Loucy (cell line): Measurements from ENCODE around the gene SELENOI.

Experiments
- H2AFZ ChIP-seq: fragments of 200-600 bp; sonication (generic); 2 replicates; pipeline ENCODE4 v1.6.0; 2016; ENCODE audit warnings: antibody characterized with exemption, mild to moderate bottlenecking, low read length, moderate library complexity
- H3F3A ChIP-seq: fragments of 200-600 bp; 2 replicates; pipeline ENCODE4 v1.6.0; 2016; ENCODE audit warnings: antibody characterized with exemption, low read depth, mild to moderate bottlenecking
- H3K27me3 ChIP-seq: fragments of 200-600 bp; sonication (generic); 2 replicates; pipeline ENCODE4 v1.6.1; 2014; ENCODE audit warnings: low read length, mild to moderate bottlenecking; ENCODE audit not compliant: insufficient read depth, poor library complexity, severe bottlenecking
- H3K36me3 ChIP-seq: fragments of 200-600 bp; sonication (generic); 2 replicates; pipeline ENCODE4 v1.6.1; 2016; ENCODE audit warnings: low read length; ENCODE audit not compliant: insufficient read depth
- H3K4me1 ChIP-seq: fragments of 200-600 bp; sonication (generic); 2 replicates; pipeline ENCODE4 v1.5.1; 2014; ENCODE audit warnings: low read length, mild to moderate bottlenecking; ENCODE audit not compliant: insufficient read depth, poor library complexity, severe bottlenecking
- H3K4me2 ChIP-seq: fragments of 200-600 bp; sonication (generic); 2 replicates; pipeline ENCODE4 v1.6.0; 2014; ENCODE audit warnings: antibody characterized with exemption, low read length, low read depth, mild to moderate bottlenecking; ENCODE audit not compliant: poor library complexity, severe bottlenecking
- H3K4me3 ChIP-seq: fragments of 200-600 bp; sonication (generic); 2 replicates; pipeline ENCODE4 v1.5.1; 2014; ENCODE audit warnings: low read length, mild to moderate bottlenecking, mixed read lengths; ENCODE audit not compliant: poor library complexity, severe bottlenecking
- H3K79me2 ChIP-seq: fragments of 200-600 bp; sonication (generic); 2 replicates; pipeline ENCODE4 v1.6.1; 2014; ENCODE audit warnings: low read length; ENCODE audit not compliant: insufficient read depth
- H3K9ac ChIP-seq: fragments of 200-600 bp; sonication (generic); 2 replicates; pipeline ENCODE4 v1.6.0; 2014; ENCODE audit warnings: mild to moderate bottlenecking, low read depth, low read length, moderate library complexity; ENCODE audit not compliant: poor library complexity, severe bottlenecking
- H3K9me2 ChIP-seq: fragments of 200-600 bp; sonication (generic); replicated peaks from 2 replicates; pipeline ENCODE4 v1.6.1; 2016; ENCODE audit warnings: low read depth, low read length, mixed read lengths
- H3K9me3 ChIP-seq: fragments of 200-600 bp; sonication (generic); 2 replicates; pipeline ENCODE4 v1.6.1; 2014; ENCODE audit warnings: mild to moderate bottlenecking, antibody characterized with exemption, low read length, low read depth; ENCODE audit not compliant: insufficient read depth
- H4K20me1 ChIP-seq: fragments of 200-600 bp; sonication (generic); 2 replicates; pipeline ENCODE4 v1.6.0; 2014; ENCODE audit warnings: antibody characterized with exemption, low read length, mild to moderate bottlenecking; ENCODE audit not compliant: insufficient read depth, poor library complexity, severe bottlenecking
- CTCF ChIP-seq: fragments of 200-600 bp; sonication (generic); conservative IDR thresholded peaks from 2 replicates; pipeline ENCODE4 v1.5.1; 2014; ENCODE audit warnings: mild to moderate bottlenecking, antibody characterized with exemption, low read length
- EZH2phosphoT487 ChIP-seq: fragments of 200-600 bp; IDR thresholded peaks from 2 replicates; pipeline ENCODE4 v1.6.1; 2018; ENCODE audit warnings: antibody characterized with exemption, mild to moderate bottlenecking, moderate library complexity, borderline replicate concordance

The SELENOI gene

GRCh38 chr2:26363323-26363722 lies 17.4 kb downstream of the SELENOI start:
- Histone ChIP-seq H3K4me1 (peaks cover 12% of the 10 kb centered on the region), H3F3A (no peaks in the 10 kb centered on the region), H3K36me3 (peaks cover 37% of the 10 kb centered on the region; the same call in 1 of the 2 replicates), H3K9me3 (no peaks in the 10 kb centered on the region), H4K20me1 (peaks cover 36% of the 10 kb centered on the region), H3K4me3 (no peak overlapping the region), H2AFZ (no peak overlapping the region), H3K27me3 (no peaks in the 10 kb centered on the region), H3K9me2 (no peaks in the 10 kb centered on the region), H3K79me2 (peaks cover 71% of the 10 kb centered on the region), H3K4me2 (peak overlapping the region; percentile 15), H3K9ac (no peak overlapping the region)
- TF ChIP-seq EZH2phosphoT487 = no peak
- no peak for TF ChIP-seq CTCF

GRCh38 chr2:26363958-26364357 lies 18.0 kb downstream of the SELENOI start:
- Histone ChIP-seq H3K4me2 (no peak overlapping the region), H3K36me3 (peaks cover 44% of the 10 kb centered on the region; the same call in 1 of the 2 replicates), H4K20me1 (peaks cover 30% of the 10 kb centered on the region), H3K9me3 (no peaks in the 10 kb centered on the region), H3K27me3 (no peaks in the 10 kb centered on the region), H3K4me1 (peaks cover 12% of the 10 kb centered on the region), H3K4me3 (no peak overlapping the region), H3F3A (no peaks in the 10 kb centered on the region), H3K79me2 (peaks cover 65% of the 10 kb centered on the region), H2AFZ (no peak overlapping the region), H3K9me2 (no peaks in the 10 kb centered on the region), H3K9ac (no peak overlapping the region)
- TF ChIP-seq EZH2phosphoT487 = no peak
- no peak for TF ChIP-seq CTCF

- TF ChIP-seq CTCF = no peak
- TF ChIP-seq EZH2phosphoT487 = no peak
- H3K9me3 ChIP-seq = no peaks in the 10 kb centered on the region
- no peak overlapping the region for H3K4me3 ChIP-seq
- H2AFZ ChIP-seq = no peak overlapping the region
- peaks cover 51% of the 10 kb centered on the region for H3K36me3 ChIP-seq
- no peak overlapping the region for H3K4me2 ChIP-seq
- H3K27me3 ChIP-seq = no peaks in the 10 kb centered on the region
- H3F3A ChIP-seq = no peaks in the 10 kb centered on the region
- peaks cover 57% of the 10 kb centered on the region for H3K79me2 ChIP-seq
- H3K4me1 ChIP-seq = peaks cover 9% of the 10 kb centered on the region
- no peaks in the 10 kb centered on the region for H3K9me2 ChIP-seq
- peaks cover 27% of the 10 kb centered on the region for H4K20me1 ChIP-seq
- no peak overlapping the region for H3K9ac ChIP-seq
Measured at GRCh38 chr2:26364669-26365068, 18.7 kb downstream of the SELENOI start.
